HUES6 (cell line): ENCODE data around the gene RAP1B.

ENCODE experiments used
- H3K27ac ChIP-seq: 2 replicates; pipeline ENCODE4 v1.7.0; 2013; ENCODE audit warnings: low read depth, mild to moderate bottlenecking, low read length, inconsistent platforms
- H3K27me3 ChIP-seq: 2 replicates; pipeline ENCODE4 v1.6.1; 2013; ENCODE audit warnings: low read length; ENCODE audit not compliant: control insufficient read depth, insufficient read depth
- H3K36me3 ChIP-seq: 2 replicates; pipeline ENCODE4 v1.6.1; 2013; ENCODE audit warnings: low read length; ENCODE audit not compliant: control insufficient read depth, insufficient read depth
- H3K4me1 ChIP-seq: 2 replicates; pipeline ENCODE4 v1.6.1; 2013; ENCODE audit warnings: low read length; ENCODE audit not compliant: control insufficient read depth, insufficient read depth
- H3K4me3 ChIP-seq: 2 replicates; pipeline ENCODE4 v1.5.1; 2013; ENCODE audit warnings: low read depth, low read length
- H3K9ac ChIP-seq: one replicate; pipeline ENCODE4 v1.6.1; 2013; ENCODE audit warnings: mild to moderate bottlenecking, low read length
- H3K9me3 ChIP-seq: 2 replicates; pipeline ENCODE4 v1.6.1; 2013; ENCODE audit warnings: low read depth, low read length; ENCODE audit not compliant: control insufficient read depth, insufficient read depth

RAP1B gene

GRCh38 chr12:68581926-68582325, 28.8 kb upstream of the RAP1B start:
- Histone ChIP-seq H3K36me3 (no peaks in the 10 kb centered on the region), H3K27ac (no peak overlapping the region), H3K9me3 (no peaks in the 10 kb centered on the region), H3K9ac (no peak overlapping the region), H3K4me1 (peaks cover 7% of the 10 kb centered on the region; the same call in 1 of the 2 replicates), H3K27me3 (no peaks in the 10 kb centered on the region), H3K4me3 (no peak overlapping the region)

GRCh38 chr12:68585966-68586365, 24.7 kb upstream of the RAP1B start:
- no peak overlapping the region for H3K9ac ChIP-seq
- no peak overlapping the region for H3K4me3 ChIP-seq
- H3K27me3 ChIP-seq: no peaks in the 10 kb centered on the region
- peaks cover 7% of the 10 kb centered on the region; the same call in 1 of the 2 replicates for H3K4me1 ChIP-seq
- no peaks in the 10 kb centered on the region for H3K36me3 ChIP-seq
- H3K9me3 ChIP-seq: peaks cover 28% of the 10 kb centered on the region
- no peak overlapping the region for H3K27ac ChIP-seq

- no peaks in the 10 kb centered on the region for H3K36me3 ChIP-seq
- no peak overlapping the region for H3K27ac ChIP-seq
- H3K9ac ChIP-seq: no peak overlapping the region
- no peaks in the 10 kb centered on the region for H3K27me3 ChIP-seq
- H3K4me3 ChIP-seq: no peak overlapping the region
- peaks cover 36% of the 10 kb centered on the region for H3K9me3 ChIP-seq
- H3K4me1 ChIP-seq: peaks cover 7% of the 10 kb centered on the region; the same call in 1 of the 2 replicates
Observed at GRCh38 chr12:68587448-68587873, 23.2 kb upstream of the RAP1B start.

GRCh38 chr12:68589194-68589593, 21.5 kb upstream of the RAP1B start:
- no peaks in the 10 kb centered on the region for H3K27me3 ChIP-seq
- no peak overlapping the region for H3K27ac ChIP-seq
- peaks cover 42% of the 10 kb centered on the region for H3K9me3 ChIP-seq
- no peaks in the 10 kb centered on the region for H3K36me3 ChIP-seq
- H3K4me1 ChIP-seq: peaks cover 7% of the 10 kb centered on the region; the same call in 1 of the 2 replicates
- H3K4me3 ChIP-seq: no peak overlapping the region
- H3K9ac ChIP-seq: no peak overlapping the region

GRCh38 chr12:68591734-68592418, 18.8 kb upstream of the RAP1B start:
- Histone ChIP-seq H3K36me3 (no peaks in the 10 kb centered on the region), H3K27ac (no peak overlapping the region), H3K27me3 (no peaks in the 10 kb centered on the region), H3K4me3 (no peak overlapping the region), H3K9me3 (peaks cover 42% of the 10 kb centered on the region), H3K9ac (no peak overlapping the region), H3K4me1 (no peaks in the 10 kb centered on the region)

- Histone ChIP-seq H3K9ac (no peak overlapping the region), H3K9me3 (peaks cover 20% of the 10 kb centered on the region), H3K4me3 (no peak overlapping the region), H3K27me3 (no peaks in the 10 kb centered on the region), H3K4me1 (no peaks in the 10 kb centered on the region), H3K36me3 (no peaks in the 10 kb centered on the region), H3K27ac (no peak overlapping the region)
Observed at GRCh38 chr12:68595241-68595640, 15.5 kb upstream of the RAP1B start.

- Histone ChIP-seq H3K27ac (no peak overlapping the region), H3K27me3 (no peaks in the 10 kb centered on the region), H3K36me3 (no peaks in the 10 kb centered on the region), H3K9me3 (no peaks in the 10 kb centered on the region), H3K4me3 (no peak overlapping the region), H3K9ac (no peak overlapping the region), H3K4me1 (no peaks in the 10 kb centered on the region)
Observed at GRCh38 chr12:68601767-68602166, 8.9 kb upstream of the RAP1B start.

- Histone ChIP-seq H3K9ac (no peak overlapping the region), H3K9me3 (no peaks in the 10 kb centered on the region), H3K4me1 (peaks cover under 1% of the 10 kb centered on the region; the same call in 1 of the 2 replicates), H3K27me3 (no peaks in the 10 kb centered on the region), H3K36me3 (no peaks in the 10 kb centered on the region), H3K4me3 (no peak overlapping the region), H3K27ac (no peak overlapping the region)
Observed at GRCh38 chr12:68602720-68603119, 8.0 kb upstream of the RAP1B start.

GRCh38 chr12:68608191-68608590, 2.5 kb upstream of the RAP1B start:
- no peaks in the 10 kb centered on the region for H3K36me3 ChIP-seq
- H3K9me3 ChIP-seq: no peaks in the 10 kb centered on the region
- no peaks in the 10 kb centered on the region for H3K27me3 ChIP-seq
- H3K9ac ChIP-seq: no peak overlapping the region
- H3K4me3 ChIP-seq: no peak overlapping the region
- no peak overlapping the region for H3K27ac ChIP-seq
- H3K4me1 ChIP-seq: peaks cover 22% of the 10 kb centered on the region

- Histone ChIP-seq H3K9ac (peak overlapping the region; percentile 98), H3K27ac (peak overlapping the region; percentile 95; the same call in 1 of the 2 replicates), H3K4me1 (peaks cover 30% of the 10 kb centered on the region), H3K9me3 (no peaks in the 10 kb centered on the region), H3K4me3 (peak overlapping the region; percentile 94), H3K27me3 (no peaks in the 10 kb centered on the region), H3K36me3 (peaks cover 4% of the 10 kb centered on the region; the same call in 1 of the 2 replicates)
Observed at GRCh38 chr12:68609998-68610369, 715 bp upstream of the RAP1B start.

- Histone ChIP-seq H3K27ac (peak overlapping the region; percentile 57; the same call in 1 of the 2 replicates), H3K4me3 (peak overlapping the region; percentile 94), H3K9me3 (no peaks in the 10 kb centered on the region), H3K9ac (peak overlapping the region; percentile 89), H3K4me1 (peaks cover 30% of the 10 kb centered on the region), H3K36me3 (peaks cover 4% of the 10 kb centered on the region; the same call in 1 of the 2 replicates), H3K27me3 (no peaks in the 10 kb centered on the region)
Observed at GRCh38 chr12:68611094-68611805, 551 bp downstream of the RAP1B start.
